ENCODE measurements around the gene PCYT2. TPM values are rescaled to one million over a fixed set of nuclear protein-coding genes. Genes with fewer than 3 reads are reported as not detected.

Gene PCYT2
- total and polyA plus RNA-seq, 10 of the 15 experiments (the other 5 are each of a cell fraction or from before 2014, with no cell fraction given) = 0.63 to 72.0 (median 45.0) TPM

- in situ Hi-C loops (cut with MboI) (no loop called here), intact Hi-C loops (cut with micrococcal nuclease; ENCODE audit: unreplicated experiment) (loop anchor here (5.0 kb wide), 2 partner anchors 42 to 53 kb away; partner anchors contain the start of gene ARHGDIA)
- H3K4me3 ChIP-seq = peak overlapping the region; percentile 63
- no peak overlapping the region; the same call in 1 of the 2 replicates for H3K9ac ChIP-seq (ENCODE audit: control insufficient read depth, insufficient read depth, low read length)
- TF ChIP-seq SREBF1 (IDR thresholded peaks at IDR 0.05; ENCODE audit: low read length) (no peak), E4F1 (IDR thresholded peaks at IDR 0.05; ENCODE audit: borderline replicate concordance, partially characterized antibody) (no peak), CHD2 (IDR thresholded peaks at IDR 0.05; ENCODE audit: borderline replicate concordance, low read depth, low read length) (no peak), CEBPZ (IDR thresholded peaks at IDR 0.05; ENCODE audit: low read depth, low read length) (no peak), SMAD5 (IDR thresholded peaks at IDR 0.05; ENCODE audit: low read depth) (no peak), BHLHE40 (IDR thresholded peaks at IDR 0.05; ENCODE audit: borderline replicate concordance in 1 of 2, low read depth in 2 of 2, low read length in 1 of 2) (no peak), ZNF274 (IDR thresholded peaks at IDR 0.05; ENCODE audit: insufficient read depth, insufficient read length) (no peak), JUND (IDR thresholded peaks at IDR 0.05; ENCODE audit: low read depth, low read length) (no peak), NFYA (IDR thresholded peaks at IDR 0.05; ENCODE audit: borderline replicate concordance, low read depth, low read length) (no peak), JUNB (IDR thresholded peaks at IDR 0.05) (no peak), ZSCAN29 (IDR thresholded peaks at IDR 0.05) (no peak), STAT1 (conservative IDR thresholded peaks at IDR 0.05) (no peak), CEBPB (IDR thresholded peaks at IDR 0.05; ENCODE audit: borderline replicate concordance in 1 of 2, low read depth in 2 of 2, low read length in 2 of 2) (no peak), ELK1 (IDR thresholded peaks at IDR 0.05; ENCODE audit: low read depth, low read length) (no peak), STAT3 (IDR thresholded peaks at IDR 0.05; ENCODE audit: low read depth, low read length) (no peak)
- ChIA-PET POLR2A (interaction anchor here (0.6 to 2.0 kb wide), 7 partner anchors 8 to 134 kb away, joined by 3 to 13 read pairs (median 3); no protein-coding TSS in a partner anchor), SMC1A (ENCODE audit: uncharacterized antibody, unreplicated experiment) (interaction anchor here (0.6 kb wide), 1 partner anchor 1135 kb away, joined by 3 read pairs; no protein-coding TSS in a partner anchor), CTCF (interaction anchor here (0.7 to 2.1 kb wide), 8 partner anchors 8 to 98 kb away, joined by 3 to 9 read pairs (median 4); partner anchors contain the start of genes CENPX and LRRC45), RAD21 (ENCODE audit: unreplicated experiment) (interaction anchor here (1.5 kb wide), 1 partner anchor 33 kb away, joined by 4 read pairs; the partner anchor contains the start of genes ALYREF and ANAPC11)
- no peaks in the 10 kb centered on the region; the same call in 1 of the 2 replicates for H4K20me1 ChIP-seq (ENCODE audit: control insufficient read depth, insufficient read depth)
- H3K27ac ChIP-seq (ENCODE audit: control insufficient read depth, insufficient read depth) = no peak overlapping the region
- H3K4me2 ChIP-seq (ENCODE audit: control insufficient read depth, insufficient read depth) = peak overlapping the region; percentile 83
- FAIRE-seq (no peak), DNase-seq (ENCODE audit: low read depth, low spot score) (no peak), ATAC-seq (no peak)
- no peak overlapping the region for H2AFZ ChIP-seq (ENCODE audit: control insufficient read depth, low read depth, low read length)
- peaks cover 0 to 8% of the 10 kb centered on the region in 2 experiments; a peak in 2 of 4 replicates for H3K36me3 ChIP-seq (ENCODE audit: control insufficient read depth in 2 of 2, insufficient read depth in 2 of 2, low read length in 1 of 2)
- WGBS (ENCODE audit: insufficient coverage, insufficient replicate concordance, low lambda C conversion rate, missing lambda C conversion rate) = 83% methylated on average over 20 of the region's 21 CpGs
- H3K27me3 ChIP-seq (replicated peaks in 1 of 2; ENCODE audit: control insufficient read depth in 2 of 2, insufficient read depth in 2 of 2, low read length in 1 of 2) = no peaks in the 10 kb centered on the region
- H3K4me1 ChIP-seq (ENCODE audit: control insufficient read depth, insufficient read depth, low read length) = peaks cover 14% of the 10 kb centered on the region
- H3K9me3 ChIP-seq (replicated peaks; ENCODE audit: control insufficient read depth, insufficient read depth, low read length) = no peaks in the 10 kb centered on the region
- BruUV-seq (replicated peaks) = no TSS peak
- peaks cover 39% of the 10 kb centered on the region for H3K79me2 ChIP-seq (ENCODE audit: control insufficient read depth, insufficient read depth, low read length)
These were observed 13.6 kb upstream of the PCYT2 start for GRCh38 chr17:81924557-81925532.

Measured in GM12878 (cell line).